Spleen (tissue), 7 donors: ENCODE data around the gene IL20RA.

Source experiments
- POLR2A ChIP-seq, 3 donors: fragments of 450-650 bp; IDR thresholded peaks; one replicate each; pipeline ENCODE4 v1.5.1; 2017; ENCODE audit warnings: antibody characterized with exemption in 3 of 3, mild to moderate bottlenecking in 1 of 3
- POLR2AphosphoS5 ChIP-seq, 3 donors: sonication (generic); formaldehyde crosslinking; IDR thresholded peaks; one replicate each; pipeline ENCODE4 v1.5.1; 2017; ENCODE audit warnings: antibody characterized with exemption in 3 of 3
- TF ChIP-seq, protein P1 (sequence below), 11 experiments: fragments of 200-600 bp in 7 of 11; fragments of 450-650 bp in 4 of 11; sonication (generic) in 4 of 11; IDR thresholded peaks in 8 of 11; conservative IDR thresholded peaks in 3 of 11; 1 replicate in 7 of 11; 2 replicates in 4 of 11; pipeline versions ENCODE4 v1.4.0 to v1.8.0; 2016 to 2021; ENCODE audit warnings: antibody characterized with exemption in 11 of 11, inconsistent platforms in 4 of 11, mild to moderate bottlenecking in 1 of 11
- donor health status: DM: no; HTN: no; CAD: no; lungs with moderate emphysema.
- donor health status: DM: no; HTN: no; CAD: no.
- donor health status: DM: no; HTN: no; CAD: no.

DNA sequence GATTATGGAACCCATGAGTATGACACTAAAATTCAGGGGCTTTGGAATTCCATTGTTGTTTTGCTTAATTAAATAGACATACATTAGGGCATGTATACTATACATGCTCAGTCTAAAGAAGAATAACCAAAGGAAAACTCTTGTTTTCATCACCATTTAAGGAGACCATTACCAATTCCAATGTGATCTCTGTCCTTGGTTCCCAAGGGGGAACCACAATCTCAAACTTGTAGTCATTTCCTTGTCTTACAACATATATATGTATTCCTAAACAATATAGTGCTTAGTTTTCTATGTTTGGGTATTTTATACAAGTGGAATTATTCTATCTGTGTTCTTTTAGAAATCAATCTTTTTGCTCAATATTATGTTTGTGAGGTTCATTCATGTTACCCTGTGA is 49.2 kb downstream of the IL20RA start:
- TF ChIP-seq POLR2A (IDR thresholded peaks at IDR 0.05) (no peak), POLR2AphosphoS5 (IDR thresholded peaks at IDR 0.05) (no peak)
- TF ChIP-seq, protein P1, sequence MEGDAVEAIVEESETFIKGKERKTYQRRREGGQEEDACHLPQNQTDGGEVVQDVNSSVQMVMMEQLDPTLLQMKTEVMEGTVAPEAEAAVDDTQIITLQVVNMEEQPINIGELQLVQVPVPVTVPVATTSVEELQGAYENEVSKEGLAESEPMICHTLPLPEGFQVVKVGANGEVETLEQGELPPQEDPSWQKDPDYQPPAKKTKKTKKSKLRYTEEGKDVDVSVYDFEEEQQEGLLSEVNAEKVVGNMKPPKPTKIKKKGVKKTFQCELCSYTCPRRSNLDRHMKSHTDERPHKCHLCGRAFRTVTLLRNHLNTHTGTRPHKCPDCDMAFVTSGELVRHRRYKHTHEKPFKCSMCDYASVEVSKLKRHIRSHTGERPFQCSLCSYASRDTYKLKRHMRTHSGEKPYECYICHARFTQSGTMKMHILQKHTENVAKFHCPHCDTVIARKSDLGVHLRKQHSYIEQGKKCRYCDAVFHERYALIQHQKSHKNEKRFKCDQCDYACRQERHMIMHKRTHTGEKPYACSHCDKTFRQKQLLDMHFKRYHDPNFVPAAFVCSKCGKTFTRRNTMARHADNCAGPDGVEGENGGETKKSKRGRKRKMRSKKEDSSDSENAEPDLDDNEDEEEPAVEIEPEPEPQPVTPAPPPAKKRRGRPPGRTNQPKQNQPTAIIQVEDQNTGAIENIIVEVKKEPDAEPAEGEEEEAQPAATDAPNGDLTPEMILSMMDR (IDR thresholded peaks at IDR 0.05 in 8 of 11, conservative IDR thresholded peaks at IDR 0.05 in 3 of 11), result no peak
